CD14-positive monocyte (primary cell): ENCODE measurements around the gene TLCD2. TPM values are rescaled to one million over a fixed set of nuclear protein-coding genes. Genes with fewer than 3 reads are reported as not detected.

Experiments used
- DNase-seq, 3 donors: peaks; one replicate each; pipeline ENCODE4 v3.0.0-alpha.2; 2011 to 2022
- H2AFZ ChIP-seq: 2 replicates; pipeline ENCODE4 v1.6.0; 2012; ENCODE audit warnings: mild to moderate bottlenecking, low read depth, low read length, inconsistent platforms; ENCODE audit not compliant: insufficient read depth, poor library complexity, severe bottlenecking
- H3K27ac ChIP-seq, 2 donors: 1 replicate in 1 of 2; 2 replicates in 1 of 2; pipeline ENCODE4 v1.5.1; 2012 to 2013; ENCODE audit warnings: low read length in 2 of 2, control low read depth in 1 of 2, inconsistent platforms in 1 of 2, low read depth in 1 of 2, mild to moderate bottlenecking in 1 of 2
- H3K27me3 ChIP-seq, 2 donors: one replicate each; pipeline versions ENCODE4 v1.6.0 to v1.6.1; 2011 to 2013; ENCODE audit warnings: low read length in 2 of 2; ENCODE audit not compliant: control insufficient read depth in 2 of 2, insufficient read depth in 2 of 2
- H3K36me3 ChIP-seq, 2 donors: replicated peaks in 1 of 2; 1 replicate in 1 of 2; 2 replicates in 1 of 2; pipeline versions ENCODE4 v1.5.1 to v1.6.1; 2012 to 2013; ENCODE audit warnings: low read length in 2 of 2, control low read depth in 1 of 2, inconsistent platforms in 1 of 2, mild to moderate bottlenecking in 1 of 2; ENCODE audit not compliant: insufficient read depth in 2 of 2, control insufficient read depth in 1 of 2
- H3K4me1 ChIP-seq, 2 donors: 1 replicate in 1 of 2; 2 replicates in 1 of 2; pipeline versions ENCODE4 v1.5.1 to v1.6.1; 2012 to 2013; ENCODE audit warnings: low read length in 2 of 2, control low read depth in 1 of 2, inconsistent platforms in 1 of 2, mild to moderate bottlenecking in 1 of 2, moderate library complexity in 1 of 2; ENCODE audit not compliant: insufficient read depth in 2 of 2, control insufficient read depth in 1 of 2
- H3K4me2 ChIP-seq: replicated peaks from 2 replicates; pipeline ENCODE3; 2012; ENCODE audit warnings: low read length, moderate library complexity, mild to moderate bottlenecking; ENCODE audit not compliant: poor library complexity, severe bottlenecking; ENCODE audit errors: extremely low read depth
- H3K4me3 ChIP-seq, 3 experiments: fragments of 200-600 bp in 1 of 3; sonication (generic) in 1 of 3; replicated peaks in 1 of 3; 1 replicate in 2 of 3; 2 replicates in 1 of 3; pipeline ENCODE4 v1.5.1; 2011 to 2013; ENCODE audit warnings: low read length in 3 of 3, mild to moderate bottlenecking in 3 of 3, control low read depth in 2 of 3, low read depth in 2 of 3, inconsistent platforms in 1 of 3, moderate library complexity in 1 of 3
- H3K79me2 ChIP-seq: 2 replicates; pipeline ENCODE4 v1.6.0; 2012; ENCODE audit warnings: mild to moderate bottlenecking, control low read depth, inconsistent platforms, low read length, moderate library complexity; ENCODE audit not compliant: insufficient read depth
- H3K9ac ChIP-seq: 2 replicates; pipeline ENCODE4 v1.6.0; 2017; ENCODE audit warnings: low read length, mild to moderate bottlenecking; ENCODE audit not compliant: insufficient read depth, poor library complexity, severe bottlenecking
- H3K9me3 ChIP-seq, 2 donors: replicated peaks in 1 of 2; 1 replicate in 1 of 2; 2 replicates in 1 of 2; pipeline versions ENCODE4 v1.5.1 to v1.6.1; 2012 to 2013; ENCODE audit warnings: low read length in 2 of 2, control low read depth in 1 of 2; ENCODE audit not compliant: control insufficient read depth in 1 of 2, insufficient read depth in 1 of 2
- H4K20me1 ChIP-seq: 2 replicates; pipeline ENCODE4 v1.6.0; 2012; ENCODE audit warnings: mild to moderate bottlenecking, low read length, control low read depth, moderate library complexity; ENCODE audit not compliant: insufficient read depth
- H3K27ac Mint-ChIP-seq, 7 donors: one replicate each; pipeline ENCODE4 v1.8.0; 2020; ENCODE audit warnings: mild to moderate bottlenecking in 7 of 7, mixed read lengths in 7 of 7, moderate library complexity in 6 of 7, inconsistent platforms in 2 of 7
- H3K27me3 Mint-ChIP-seq, 3 donors: one replicate each; pipeline ENCODE4 v1.8.0; 2021 to 2022; ENCODE audit warnings: low read depth in 3 of 3, mild to moderate bottlenecking in 3 of 3, mixed read lengths in 3 of 3, moderate library complexity in 3 of 3, inconsistent platforms in 1 of 3
- H3K36me3 Mint-ChIP-seq, 2 donors: one replicate each; pipeline ENCODE4 v1.8.0; 2020; ENCODE audit warnings: mixed read lengths in 2 of 2, inconsistent platforms in 1 of 2, mild to moderate bottlenecking in 1 of 2
- H3K4me1 Mint-ChIP-seq: one replicate; pipeline ENCODE4 v1.8.0; 2020; ENCODE audit warnings: mild to moderate bottlenecking, mixed read lengths
- H3K4me3 Mint-ChIP-seq, 2 donors: one replicate each; pipeline ENCODE4 v1.8.0; 2020; ENCODE audit warnings: mild to moderate bottlenecking in 2 of 2, mixed read lengths in 2 of 2, moderate library complexity in 1 of 2
- H3K9me3 Mint-ChIP-seq, 7 donors: one replicate each; pipeline ENCODE4 v1.8.0; 2020 to 2022; ENCODE audit warnings: mixed read lengths in 7 of 7, mild to moderate bottlenecking in 6 of 7, moderate library complexity in 6 of 7, inconsistent platforms in 2 of 7
- WGBS: methylation state at CpG from one replicate; pipeline ENCODE4 v1.1.5; 2013; ENCODE audit warnings: missing lambda C conversion rate; ENCODE audit not compliant: insufficient coverage; 5-methylcytosine and 5-hydroxymethylcytosine counted together
- intact Hi-C, 2 donors: fragments of 100-400 bp; cut with micrococcal nuclease; formaldehyde crosslinking; loops; one replicate each; pipeline versions ENCODE4 v1.15.0 to v1.15.1; 2023
- polyA plus RNA-seq, 3 donors: library from polyadenylated mRNA; depleted of rRNA in 1 of 3; unstranded in 2 of 3; stranded (reverse) in 1 of 3; fragments of 300-500 nt in 2 of 3; fragments of >200 nt in 1 of 3; fragmentation: Illumina TruSeq in 2 of 3; gene quantifications; 1 replicate in 2 of 3; 2 replicates in 1 of 3; pipeline ENCODE4 v1.2.3, GENCODE V29; 2012 to 2021
- TF ChIP-seq, protein P1 (sequence below): fragments of 200-600 bp; IDR thresholded peaks from one replicate; pipeline ENCODE4 v1.8.0; 2022; ENCODE audit warnings: antibody characterized with exemption, mild to moderate bottlenecking

Gene TLCD2
- polyA plus RNA-seq, 3 donors = 0.03 TPM; not detected in 2

DNA sequence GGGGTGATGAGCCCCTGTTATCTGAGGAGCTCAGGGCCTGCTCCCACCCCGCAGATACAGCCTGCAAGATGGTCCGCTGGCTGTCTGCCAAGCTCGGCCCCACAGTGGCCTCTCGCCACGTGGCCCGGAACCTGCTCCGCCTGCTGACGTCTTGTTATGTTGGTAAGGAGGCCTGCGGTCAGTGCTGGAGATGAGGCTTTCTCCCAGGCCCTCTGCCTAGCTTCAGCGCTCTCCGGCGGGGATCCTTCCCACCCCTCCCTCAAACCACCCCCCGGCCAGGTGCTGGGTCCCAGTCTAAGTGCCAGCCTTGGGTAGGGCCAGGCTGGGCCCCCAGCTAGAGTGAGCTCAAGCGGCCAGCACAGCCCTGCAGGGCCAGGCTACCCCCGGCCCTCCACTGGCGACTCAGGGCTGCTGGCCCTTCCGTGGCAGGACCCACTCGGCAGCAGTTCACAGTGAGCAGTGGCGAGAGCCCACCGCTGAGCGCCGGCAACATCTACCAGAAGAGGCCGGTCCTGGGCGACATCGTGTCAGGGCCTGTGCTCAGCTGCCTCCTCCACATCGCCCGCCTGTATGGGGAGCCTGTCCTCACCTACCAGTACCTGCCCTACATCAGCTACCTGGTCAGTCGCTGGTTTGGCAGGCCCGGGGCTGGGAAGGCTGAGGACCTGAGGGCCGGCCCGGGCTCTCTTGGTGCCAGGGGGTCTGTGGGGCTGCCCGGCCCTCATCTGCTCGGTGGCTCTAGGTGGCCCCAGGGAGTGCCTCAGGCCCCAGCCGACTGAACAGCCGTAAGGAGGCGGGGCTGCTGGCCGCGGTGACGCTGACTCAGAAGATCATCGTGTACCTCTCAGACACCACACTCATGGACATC, 20.4 kb upstream of the TLCD2 start:
- Histone ChIP-seq H3K27me3 (no peaks in the 10 kb centered on the region), H3K36me3 (peaks cover 71 to 87% of the 10 kb centered on the region in 2 donors), H3K4me3 (no peak overlapping the region), H2AFZ (no peak overlapping the region), H3K27ac (no peak overlapping the region), H3K9me3 (no peaks in the 10 kb centered on the region), H3K4me1 (peaks cover 5 to 9% of the 10 kb centered on the region in 2 donors), H4K20me1 (peaks cover 73% of the 10 kb centered on the region), H3K4me2 (no peak overlapping the region), H3K9ac (no peak overlapping the region), H3K79me2 (peaks cover 28% of the 10 kb centered on the region)
- intact Hi-C loops = loop anchor here in 1 of 2 donors (5.0 kb wide), 1 partner anchor 42 kb away; no protein-coding TSS in a partner anchor
- Mint-ChIP-seq H3K27me3 (peaks cover 0 to 2% (median 0%) of the 10 kb centered on the region in 3 donors), H3K9me3 (no peaks in the 10 kb centered on the region), H3K27ac (peak overlapping the region in 1 of 7 donors; percentile 37), H3K4me3 (no peak overlapping the region), H3K4me1 (peaks cover 21% of the 10 kb centered on the region), H3K36me3 (peaks cover 41 to 91% of the 10 kb centered on the region in 2 donors)
- TF ChIP-seq, protein P1, sequence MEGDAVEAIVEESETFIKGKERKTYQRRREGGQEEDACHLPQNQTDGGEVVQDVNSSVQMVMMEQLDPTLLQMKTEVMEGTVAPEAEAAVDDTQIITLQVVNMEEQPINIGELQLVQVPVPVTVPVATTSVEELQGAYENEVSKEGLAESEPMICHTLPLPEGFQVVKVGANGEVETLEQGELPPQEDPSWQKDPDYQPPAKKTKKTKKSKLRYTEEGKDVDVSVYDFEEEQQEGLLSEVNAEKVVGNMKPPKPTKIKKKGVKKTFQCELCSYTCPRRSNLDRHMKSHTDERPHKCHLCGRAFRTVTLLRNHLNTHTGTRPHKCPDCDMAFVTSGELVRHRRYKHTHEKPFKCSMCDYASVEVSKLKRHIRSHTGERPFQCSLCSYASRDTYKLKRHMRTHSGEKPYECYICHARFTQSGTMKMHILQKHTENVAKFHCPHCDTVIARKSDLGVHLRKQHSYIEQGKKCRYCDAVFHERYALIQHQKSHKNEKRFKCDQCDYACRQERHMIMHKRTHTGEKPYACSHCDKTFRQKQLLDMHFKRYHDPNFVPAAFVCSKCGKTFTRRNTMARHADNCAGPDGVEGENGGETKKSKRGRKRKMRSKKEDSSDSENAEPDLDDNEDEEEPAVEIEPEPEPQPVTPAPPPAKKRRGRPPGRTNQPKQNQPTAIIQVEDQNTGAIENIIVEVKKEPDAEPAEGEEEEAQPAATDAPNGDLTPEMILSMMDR = no peak
- WGBS = 91% methylated on average over 26 of the region's 40 CpGs
- DNase-seq = no peak

DNA sequence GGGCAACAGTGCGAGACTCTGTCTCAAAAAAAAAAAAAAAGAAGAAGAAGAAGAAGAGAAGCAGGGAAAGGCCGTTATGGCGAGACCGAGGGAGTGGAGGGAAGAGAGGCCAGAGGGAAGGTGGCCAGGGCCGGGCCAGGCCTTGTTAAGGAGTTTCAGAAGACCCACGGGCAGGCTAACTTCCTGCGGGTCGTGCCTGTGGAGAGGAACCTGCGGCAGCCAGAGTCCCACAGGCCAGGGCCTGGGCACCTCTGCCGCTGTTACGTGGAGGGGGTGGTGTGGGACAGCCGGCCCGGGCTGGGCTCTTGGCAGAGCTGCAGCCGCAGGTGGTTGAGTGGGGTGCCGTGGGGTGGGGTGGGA, 19.8 kb upstream of the TLCD2 start:
- Histone ChIP-seq H3K36me3 (peaks cover 68 to 81% of the 10 kb centered on the region in 2 donors), H3K79me2 (peaks cover 35% of the 10 kb centered on the region), H3K9me3 (no peaks in the 10 kb centered on the region), H3K4me3 (no peak overlapping the region), H3K27me3 (no peaks in the 10 kb centered on the region), H2AFZ (no peak overlapping the region), H3K4me1 (peaks cover 11 to 15% of the 10 kb centered on the region in 2 donors), H3K4me2 (no peak overlapping the region), H4K20me1 (peaks cover 79% of the 10 kb centered on the region), H3K27ac (no peak overlapping the region), H3K9ac (no peak overlapping the region)
- H3K9me3 Mint-ChIP-seq = no peaks in the 10 kb centered on the region
- H3K4me1 Mint-ChIP-seq = peaks cover 25% of the 10 kb centered on the region
- peaks cover 0 to 2% (median 0%) of the 10 kb centered on the region in 3 donors for H3K27me3 Mint-ChIP-seq
- 57% methylated on average over 15 of the region's 15 CpGs for WGBS
- intact Hi-C loops = loop anchor here in 1 of 2 donors (5.0 to 10.0 kb wide), 2 partner anchors 42 to 105 kb away; partner anchors contain the start of gene RPA1
- H3K4me3 Mint-ChIP-seq = no peak overlapping the region
- H3K36me3 Mint-ChIP-seq = peaks cover 39 to 86% of the 10 kb centered on the region in 2 donors
- DNase-seq = no peak
- peak overlapping the region in 5 of 7 donors; percentile 41 to 85 (median 73) for H3K27ac Mint-ChIP-seq
- TF ChIP-seq, protein P1 = no peak
